ENCODE results near the gene IFNL4.

DNA sequence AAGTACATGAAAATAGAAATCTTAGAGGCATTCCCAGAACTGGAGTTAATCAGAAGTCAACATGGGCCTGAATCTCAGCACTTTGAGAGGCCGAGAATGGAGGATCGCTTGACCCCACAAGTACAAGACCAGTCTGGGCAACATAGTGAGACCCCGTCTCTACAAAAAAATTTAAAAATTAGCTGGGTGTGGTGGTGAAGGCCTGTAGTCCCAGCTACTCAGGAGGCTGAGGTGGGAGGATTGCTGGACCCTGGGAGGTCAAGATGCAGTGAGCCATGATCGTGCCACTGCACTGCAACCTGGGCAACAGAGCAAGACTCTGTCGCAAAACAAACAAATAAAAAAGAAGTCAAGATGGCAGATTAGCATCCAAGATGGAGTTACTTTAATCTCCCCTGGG lies 28.1 kb upstream of the IFNL4 start:
- TF ChIP-seq, protein P1, sequence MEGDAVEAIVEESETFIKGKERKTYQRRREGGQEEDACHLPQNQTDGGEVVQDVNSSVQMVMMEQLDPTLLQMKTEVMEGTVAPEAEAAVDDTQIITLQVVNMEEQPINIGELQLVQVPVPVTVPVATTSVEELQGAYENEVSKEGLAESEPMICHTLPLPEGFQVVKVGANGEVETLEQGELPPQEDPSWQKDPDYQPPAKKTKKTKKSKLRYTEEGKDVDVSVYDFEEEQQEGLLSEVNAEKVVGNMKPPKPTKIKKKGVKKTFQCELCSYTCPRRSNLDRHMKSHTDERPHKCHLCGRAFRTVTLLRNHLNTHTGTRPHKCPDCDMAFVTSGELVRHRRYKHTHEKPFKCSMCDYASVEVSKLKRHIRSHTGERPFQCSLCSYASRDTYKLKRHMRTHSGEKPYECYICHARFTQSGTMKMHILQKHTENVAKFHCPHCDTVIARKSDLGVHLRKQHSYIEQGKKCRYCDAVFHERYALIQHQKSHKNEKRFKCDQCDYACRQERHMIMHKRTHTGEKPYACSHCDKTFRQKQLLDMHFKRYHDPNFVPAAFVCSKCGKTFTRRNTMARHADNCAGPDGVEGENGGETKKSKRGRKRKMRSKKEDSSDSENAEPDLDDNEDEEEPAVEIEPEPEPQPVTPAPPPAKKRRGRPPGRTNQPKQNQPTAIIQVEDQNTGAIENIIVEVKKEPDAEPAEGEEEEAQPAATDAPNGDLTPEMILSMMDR (IDR thresholded peaks at IDR 0.05): no peak
- TF ChIP-seq POLR2A (IDR thresholded peaks at IDR 0.05): no peak
